ENCODE data around the gene SH2B2. TPM values are rescaled to one million over a fixed set of nuclear protein-coding genes. Genes with fewer than 3 reads are reported as not detected.
"Not testable (repeated sequence)": the region's sequence is repeated elsewhere in the genome, so short reads cannot be mapped to it uniquely, and the experiment has no call there.

The SH2B2 gene
- total and polyA plus RNA-seq, 2 experiments from 2014 or later = 5.6 to 21.9 TPM

- H3K36me3 Mint-ChIP-seq (ENCODE audit: low read depth) = no peaks in the 10 kb centered on the region; the same call in 2 of the 3 replicates
- H3K4me3 ChIP-seq = no peak overlapping the region
Measured at GRCh38 chr7:102323914-102324195, 37.2 kb downstream of the SH2B2 start.

GRCh38 chr7:102325106-102325505 lies 38.4 kb downstream of the SH2B2 start:
- not testable (repeated sequence) for ATAC-seq; H3K27ac ChIP-seq (ENCODE audit: low read depth); H3K4me2 ChIP-seq; H3K4me3 ChIP-seq; H3K4me3 Mint-ChIP-seq; H4K20me1 ChIP-seq (replicated peaks; ENCODE audit: insufficient read depth); H3F3A ChIP-seq (replicated peaks; ENCODE audit: low read depth); H3K79me2 ChIP-seq (replicated peaks; ENCODE audit: insufficient read depth); H3K36me3 Mint-ChIP-seq (ENCODE audit: low read depth); H3K9me2 ChIP-seq (ENCODE audit: insufficient read depth); DNase-seq (ENCODE audit: low spot score); H3K9me3 Mint-ChIP-seq; H3K27ac Mint-ChIP-seq; H3K27me3 ChIP-seq (ENCODE audit: insufficient read depth); H2AFZ ChIP-seq; H3K36me3 ChIP-seq (ENCODE audit: insufficient read depth); H3K4me1 ChIP-seq (ENCODE audit: insufficient read depth)
- Mint-ChIP-seq H3K4me1 (peaks cover 11% of the 10 kb centered on the region), H3K27me3 (ENCODE audit: insufficient read depth, low read depth, poor library complexity) (peaks cover 23% of the 10 kb centered on the region)

More at GRCh38 chr7:102323914-102324195, 37.2 kb downstream of the SH2B2 start:
- Mint-ChIP-seq H3K9me3 (no peaks in the 10 kb centered on the region), H3K27ac (no peak overlapping the region), H3K4me1 (peaks cover 11% of the 10 kb centered on the region), H3K4me3 (no peak overlapping the region), H3K27me3 (ENCODE audit: insufficient read depth, low read depth, poor library complexity) (peaks cover 23% of the 10 kb centered on the region)
- Histone ChIP-seq H3K27me3 (ENCODE audit: insufficient read depth) (no peaks in the 10 kb centered on the region), H3K79me2 (replicated peaks; ENCODE audit: insufficient read depth) (no peaks in the 10 kb centered on the region), H4K20me1 (replicated peaks; ENCODE audit: insufficient read depth) (no peaks in the 10 kb centered on the region), H3K9me2 (ENCODE audit: insufficient read depth) (no peaks in the 10 kb centered on the region), H3K4me1 (ENCODE audit: insufficient read depth) (peaks cover 3% of the 10 kb centered on the region; the same call in 1 of the 2 replicates), H3K4me2 (no peak overlapping the region), H3K27ac (ENCODE audit: low read depth) (no peak overlapping the region), H3F3A (replicated peaks; ENCODE audit: low read depth) (0 out of 2 replicates have a peak, but pooled peaks cover 3% of the 10 kb centered on the region), H3K36me3 (ENCODE audit: insufficient read depth) (no peaks in the 10 kb centered on the region), H2AFZ (no peak overlapping the region)
- DNase-seq (ENCODE audit: low spot score) (no peak), ATAC-seq (no peak)
- TF ChIP-seq JUNB (IDR thresholded peaks at IDR 0.05; ENCODE audit: unreplicated experiment) (no peak), REST (IDR thresholded peaks at IDR 0.05; ENCODE audit: unreplicated experiment) (no peak), ZNF114 (CRISPR knock-in tag; IDR thresholded peaks at IDR 0.05) (no peak)

GRCh38 chr7:102326157-102326889 lies 39.7 kb downstream of the SH2B2 start:
- H2AFZ ChIP-seq = no peak overlapping the region
- H3K4me2 ChIP-seq = no peak overlapping the region
- H3K79me2 ChIP-seq (replicated peaks; ENCODE audit: insufficient read depth) = no peaks in the 10 kb centered on the region
- H3K36me3 Mint-ChIP-seq (ENCODE audit: low read depth) = no peaks in the 10 kb centered on the region; the same call in 2 of the 3 replicates
- no peak overlapping the region for H3K27ac ChIP-seq (ENCODE audit: low read depth)
- peaks cover 11% of the 10 kb centered on the region for H3K4me1 Mint-ChIP-seq
- no peaks in the 10 kb centered on the region for H4K20me1 ChIP-seq (replicated peaks; ENCODE audit: insufficient read depth)
- no peak overlapping the region for H3K4me3 ChIP-seq
- no peaks in the 10 kb centered on the region for H3K36me3 ChIP-seq (ENCODE audit: insufficient read depth)
- H3K9me3 Mint-ChIP-seq = no peaks in the 10 kb centered on the region
- ATAC-seq (no peak), DNase-seq (ENCODE audit: low spot score) (no peak)
- no peak overlapping the region for H3K4me3 Mint-ChIP-seq
- peaks cover 24% of the 10 kb centered on the region for H3K27me3 Mint-ChIP-seq (ENCODE audit: insufficient read depth, low read depth, poor library complexity)
- no peaks in the 10 kb centered on the region for H3K27me3 ChIP-seq (ENCODE audit: insufficient read depth)
- no peaks in the 10 kb centered on the region for H3F3A ChIP-seq (replicated peaks; ENCODE audit: low read depth)
- no peaks in the 10 kb centered on the region for H3K9me2 ChIP-seq (ENCODE audit: insufficient read depth)
- peaks cover 3% of the 10 kb centered on the region; the same call in 1 of the 2 replicates for H3K4me1 ChIP-seq (ENCODE audit: insufficient read depth)
- H3K27ac Mint-ChIP-seq = no peak overlapping the region
- 0 out of 4 replicates have a peak, but pooled peaks of 1 of the 2 experiments have one; percentile 14 for TF ChIP-seq CTCF (conservative IDR thresholded peaks at IDR 0.05; ENCODE audit: low read depth in 2 of 2)
- no peak for TF ChIP-seq ZNF114 (CRISPR knock-in tag; IDR thresholded peaks at IDR 0.05)

- H3K9me2 ChIP-seq (ENCODE audit: insufficient read depth); H3K36me3 Mint-ChIP-seq (ENCODE audit: low read depth); ATAC-seq; H3K27ac ChIP-seq (ENCODE audit: low read depth); H3K4me2 ChIP-seq; H3K27me3 ChIP-seq (ENCODE audit: insufficient read depth); H3F3A ChIP-seq (replicated peaks; ENCODE audit: low read depth); H3K36me3 ChIP-seq (ENCODE audit: insufficient read depth); DNase-seq (ENCODE audit: low spot score); H3K4me3 ChIP-seq; H3K9me3 Mint-ChIP-seq; H4K20me1 ChIP-seq (replicated peaks; ENCODE audit: insufficient read depth); H3K4me3 Mint-ChIP-seq; H2AFZ ChIP-seq; H3K79me2 ChIP-seq (replicated peaks; ENCODE audit: insufficient read depth); H3K4me1 ChIP-seq (ENCODE audit: insufficient read depth): not testable (repeated sequence)
- Mint-ChIP-seq H3K27ac (peak overlapping the region; percentile 37; the same call in 1 of the 2 replicates), H3K27me3 (ENCODE audit: insufficient read depth, low read depth, poor library complexity) (peaks cover 24% of the 10 kb centered on the region), H3K4me1 (peaks cover 20% of the 10 kb centered on the region)
Measured at GRCh38 chr7:102327183-102327582, 40.5 kb downstream of the SH2B2 start.

Measured in GM23338 (cell line).